NCI-H460 (cell line): ENCODE measurements around the gene CLIP1. TPM values are rescaled to one million over a fixed set of nuclear protein-coding genes. Genes with fewer than 3 reads are reported as not detected.
"Not testable (repeated sequence)": the region's sequence is repeated elsewhere in the genome, so short reads cannot be mapped to it uniquely, and the experiment has no call there.

ENCODE experiments used
- DNase-seq: peaks from one replicate; pipeline ENCODE4 v3.0.0-alpha.2; 2016; ENCODE audit warnings: low read depth; ENCODE audit errors: extremely low read depth
- total RNA-seq: library from RNA; depleted of rRNA; stranded (reverse); fragments of >200 nt; shearing (Covaris generic); gene quantifications from 2 replicates; pipeline ENCODE4 v1.2.3, GENCODE V29; 2014

Gene CLIP1
- total RNA-seq, 1 experiment from 2014 or later: 120 TPM

DNA sequence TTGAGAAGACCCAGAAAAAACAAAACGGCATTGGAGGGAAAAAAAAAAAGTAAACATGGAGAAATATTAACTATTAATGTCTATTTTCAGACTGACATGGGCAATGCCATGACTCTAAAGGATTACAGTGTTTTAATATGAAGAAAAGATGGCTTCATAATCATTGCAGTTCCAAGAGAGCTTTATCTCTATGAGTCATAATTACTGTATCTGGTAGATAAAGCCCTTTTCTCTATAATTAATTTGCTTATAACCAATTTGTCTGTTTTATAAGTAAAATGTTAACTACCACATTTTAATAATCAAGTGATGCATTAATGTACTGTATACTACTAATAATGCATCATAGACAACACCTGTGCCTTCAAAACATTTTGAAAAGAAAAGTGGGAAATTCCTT is 59.7 kb downstream of the CLIP1 start:
- no peak for DNase-seq

DNA sequence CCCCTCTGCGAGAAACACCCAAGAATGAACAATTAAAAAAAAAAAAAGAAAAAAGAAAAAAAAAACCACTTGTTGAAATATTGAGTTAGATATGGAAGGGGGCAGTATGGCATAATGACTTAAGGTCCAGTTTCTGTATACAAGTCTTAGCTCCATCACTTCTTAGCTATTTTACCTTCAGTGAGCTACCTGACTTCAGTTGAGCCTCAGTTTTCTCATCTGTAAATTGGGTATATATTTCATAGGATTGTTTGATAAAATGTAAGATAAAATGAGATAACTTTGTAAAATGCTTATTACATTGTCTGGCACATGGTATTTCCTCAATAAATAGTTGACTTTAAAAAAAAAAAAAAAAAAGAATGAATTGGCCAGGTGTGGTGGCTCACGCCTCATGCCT is 64.1 kb downstream of the CLIP1 start:
- not testable (repeated sequence) for DNase-seq

DNA sequence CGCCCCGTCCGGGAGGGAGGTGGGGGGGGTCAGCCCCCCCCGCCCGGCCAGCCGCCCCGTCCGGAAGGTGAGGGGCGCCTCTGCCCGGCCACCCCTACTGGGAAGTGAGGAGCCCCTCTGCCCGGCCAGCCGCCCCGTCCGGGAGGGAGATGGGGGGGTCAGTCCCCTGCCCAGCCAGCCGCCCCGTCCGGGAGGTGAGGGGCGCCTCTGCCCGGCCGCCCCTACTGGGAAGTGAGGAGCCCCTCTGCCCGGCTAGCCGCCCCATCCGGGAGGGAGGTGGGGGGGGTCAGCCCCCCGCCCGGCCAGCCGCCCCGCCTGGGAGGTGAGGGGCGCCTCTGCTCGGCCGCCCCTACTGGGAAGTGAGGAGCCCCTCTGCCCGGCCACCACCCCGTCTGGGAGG is 64.9 kb downstream of the CLIP1 start:
- DNase-seq: not testable (repeated sequence)

DNA sequence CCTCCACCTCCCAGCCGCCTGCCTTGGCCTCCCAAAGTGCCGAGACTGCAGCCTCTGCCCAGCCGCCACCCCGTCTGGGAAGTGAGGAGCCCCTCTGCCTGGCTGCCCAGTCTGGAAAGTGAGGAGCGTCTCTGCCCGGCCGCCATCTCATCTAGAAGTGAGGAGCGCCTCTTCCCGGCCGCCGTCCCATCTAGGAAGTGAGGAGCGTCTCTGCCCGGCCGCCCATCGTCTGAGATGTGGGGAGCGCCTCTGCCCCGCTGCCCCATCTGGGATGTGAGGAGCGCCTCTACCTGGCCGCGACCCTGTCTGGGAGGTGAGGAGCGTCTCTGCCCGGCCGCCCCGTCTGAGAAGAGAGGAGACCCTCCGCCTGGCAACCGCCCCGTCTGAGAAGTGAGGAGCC is 65.5 kb downstream of the CLIP1 start:
- not testable (repeated sequence) for DNase-seq

DNA sequence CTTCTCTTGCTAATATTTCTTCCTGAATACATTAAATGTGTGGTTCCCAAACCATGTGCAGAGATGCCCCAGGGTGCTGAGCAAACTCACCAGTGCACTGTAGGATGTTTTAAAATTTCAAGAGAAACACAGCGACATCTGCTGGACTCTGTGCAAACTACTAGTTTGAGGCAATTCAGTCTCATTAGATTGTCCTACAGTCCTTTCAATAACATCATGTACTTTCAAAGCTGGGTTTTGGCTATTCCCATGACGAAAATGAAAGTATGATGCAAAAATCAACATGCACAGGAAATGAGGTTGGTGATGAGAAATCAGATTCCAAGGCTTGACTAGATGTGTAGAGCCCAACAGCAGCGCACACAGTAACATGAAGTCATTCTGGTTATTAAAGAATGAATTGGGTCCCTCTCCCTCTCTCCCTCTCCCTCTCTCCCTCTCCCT is 66.3 kb downstream of the CLIP1 start:
- peak; percentile 63 for DNase-seq

DNA sequence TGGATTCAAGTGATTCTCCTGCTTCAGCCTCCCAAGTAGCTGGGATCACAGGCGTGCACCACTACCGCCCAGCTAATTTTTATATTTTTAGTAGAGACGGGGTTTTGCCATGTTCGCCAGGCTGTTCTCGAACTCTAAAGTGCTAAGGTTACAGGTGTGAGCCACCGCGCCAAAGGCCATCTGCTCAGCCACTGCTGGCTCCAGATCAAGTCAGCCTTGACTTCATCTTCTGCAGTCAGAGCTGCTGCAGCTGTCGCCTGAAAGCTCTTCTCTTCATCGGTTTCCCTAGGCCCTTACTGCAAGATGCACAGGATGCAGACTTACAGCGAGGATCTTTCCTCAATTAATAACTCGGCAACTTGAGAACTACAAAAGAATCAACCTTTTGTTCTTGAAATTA is 66.8 kb downstream of the CLIP1 start:
- DNase-seq: no peak

DNA sequence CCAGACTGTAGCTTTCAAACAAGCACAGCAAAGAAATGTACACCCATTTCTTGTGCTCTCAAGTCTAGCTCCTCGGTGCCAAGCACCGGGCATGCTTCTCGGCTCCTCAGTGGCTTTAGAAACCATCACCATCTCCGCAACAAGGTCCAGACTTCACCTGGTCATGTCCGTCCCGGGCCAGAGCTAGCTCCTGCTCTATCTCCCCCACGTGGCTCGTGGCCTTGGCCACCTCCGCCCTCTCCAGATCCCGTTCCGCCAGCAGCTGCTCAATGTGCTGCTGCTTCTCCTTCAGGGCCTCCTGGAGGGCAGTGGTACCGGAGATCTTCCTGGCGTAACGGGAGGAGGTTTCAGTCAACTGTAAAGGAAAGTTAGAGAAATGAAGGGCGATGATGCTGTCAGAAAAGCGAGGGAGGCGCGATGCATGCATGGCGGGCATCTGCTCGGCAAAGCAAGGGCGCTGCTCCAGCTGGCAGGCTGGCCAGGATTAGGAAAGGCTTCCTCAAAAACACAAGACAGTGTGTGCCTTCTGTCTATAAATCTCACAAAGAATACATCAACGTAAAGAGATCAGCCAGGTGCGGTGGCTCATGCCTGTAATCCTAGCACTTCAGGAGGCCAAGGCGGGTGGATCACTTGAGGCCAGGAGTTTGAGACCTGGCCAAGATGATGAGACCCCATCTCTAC is 67.4 kb downstream of the CLIP1 start:
- DNase-seq: no peak

DNA sequence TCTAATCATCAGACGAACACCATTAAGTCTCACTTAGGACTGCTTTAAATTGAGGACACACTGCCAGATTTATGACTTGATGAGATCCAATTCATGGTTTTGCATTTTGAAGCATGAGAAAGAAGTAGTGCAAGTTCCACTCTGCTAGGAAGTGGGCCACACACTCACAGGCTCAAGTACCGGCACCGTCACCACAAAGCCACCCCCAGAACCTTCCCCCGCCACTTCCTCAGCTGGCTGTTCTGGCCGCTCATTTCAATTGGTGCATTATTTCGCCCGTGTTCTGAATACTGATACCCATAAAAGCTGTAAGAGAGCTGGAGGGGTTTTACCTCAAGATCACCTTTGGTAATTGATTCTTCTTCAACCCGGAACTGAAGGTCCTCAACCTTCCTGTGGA is 70.1 kb downstream of the CLIP1 start:
- no peak for DNase-seq

DNA sequence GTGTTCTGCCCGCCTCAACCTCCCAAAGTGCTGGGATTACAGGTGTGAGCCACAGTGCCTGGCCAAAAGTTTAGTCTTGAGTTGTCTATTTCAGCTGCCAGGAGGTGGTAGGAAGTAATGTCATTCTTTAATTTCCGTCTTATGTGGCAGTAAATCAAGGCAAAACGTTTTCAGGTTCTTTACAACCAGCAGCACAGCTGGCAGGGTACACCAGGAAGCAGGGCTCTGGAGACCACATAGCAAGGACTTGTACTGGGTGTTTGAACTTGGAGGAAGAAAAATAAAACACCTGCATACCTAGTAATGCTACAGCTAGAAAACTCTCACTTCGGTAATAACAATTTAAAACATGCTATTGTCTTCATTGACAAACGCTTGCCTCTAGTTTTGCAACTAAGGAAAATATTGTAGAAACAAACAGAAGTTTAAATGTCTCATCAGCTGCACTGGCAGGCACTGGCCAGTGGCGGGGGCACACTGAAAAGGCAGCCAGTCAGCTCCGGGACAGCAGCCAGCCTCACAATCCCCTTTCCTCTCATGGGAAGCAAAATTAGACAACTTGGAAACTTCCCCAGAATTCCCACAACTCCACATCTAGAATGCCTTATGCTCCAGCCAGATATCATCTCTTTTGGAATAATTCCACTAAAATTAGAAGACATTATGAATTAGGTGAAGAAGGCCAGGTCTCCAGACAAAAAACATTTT is 72.2 kb downstream of the CLIP1 start:
- DNase-seq: no peak

DNA sequence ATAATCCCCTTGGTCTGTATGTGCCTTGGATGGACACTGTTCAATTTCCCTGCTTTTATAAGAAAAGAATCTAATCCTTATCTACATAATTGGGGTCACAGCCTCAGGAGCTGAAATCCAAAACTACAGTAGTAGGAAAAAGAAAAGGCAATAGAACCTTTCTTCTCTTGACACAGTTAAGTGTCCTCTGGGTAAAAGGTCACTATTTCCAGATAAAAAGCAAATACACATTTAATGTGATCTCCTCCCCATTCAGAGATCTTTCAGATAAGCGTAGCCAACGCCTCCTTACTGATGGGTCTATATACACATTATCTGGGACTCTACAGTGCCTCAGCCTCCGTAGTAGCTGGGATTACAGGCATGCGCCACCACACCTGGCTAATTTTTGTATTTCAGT is 73.4 kb downstream of the CLIP1 start:
- no peak for DNase-seq

DNA sequence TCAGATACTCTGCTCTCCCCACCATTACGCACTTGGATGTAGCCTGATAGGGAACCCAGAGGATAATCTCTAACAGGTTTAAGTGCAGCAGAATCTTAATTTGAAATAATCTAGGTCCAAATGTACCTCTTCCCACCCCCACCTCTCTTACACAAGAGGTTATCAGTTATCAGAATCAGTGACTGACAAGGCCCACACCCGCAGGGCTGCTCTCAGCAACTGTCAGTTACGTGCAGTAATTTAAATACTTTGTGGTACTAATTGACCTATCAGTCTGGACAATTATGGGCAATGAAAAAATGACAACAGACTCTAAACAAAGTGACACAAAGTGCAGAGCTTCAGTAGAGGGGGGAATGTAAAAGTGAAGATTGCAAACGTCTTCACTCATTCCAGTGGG is 74.0 kb downstream of the CLIP1 start:
- no peak for DNase-seq

DNA sequence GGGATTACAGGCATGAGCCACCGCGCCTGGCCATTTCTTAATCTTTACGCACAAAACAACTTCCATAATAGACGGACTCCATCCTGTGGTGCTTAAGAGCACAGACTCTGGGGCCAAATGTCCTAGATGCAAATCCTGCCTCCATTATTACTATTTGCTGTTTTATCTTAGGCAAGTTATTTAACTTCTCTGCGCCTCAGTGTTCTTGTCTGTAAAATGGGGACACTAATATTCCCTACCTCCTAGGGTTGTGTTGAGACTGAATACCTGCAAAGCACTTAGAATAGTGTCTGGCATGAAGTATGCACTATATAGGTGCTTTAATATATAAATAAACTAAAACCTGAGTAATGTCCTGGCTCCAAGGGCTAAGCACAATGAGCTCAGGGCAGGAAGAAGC is 76.4 kb downstream of the CLIP1 start:
- no peak for DNase-seq

DNA sequence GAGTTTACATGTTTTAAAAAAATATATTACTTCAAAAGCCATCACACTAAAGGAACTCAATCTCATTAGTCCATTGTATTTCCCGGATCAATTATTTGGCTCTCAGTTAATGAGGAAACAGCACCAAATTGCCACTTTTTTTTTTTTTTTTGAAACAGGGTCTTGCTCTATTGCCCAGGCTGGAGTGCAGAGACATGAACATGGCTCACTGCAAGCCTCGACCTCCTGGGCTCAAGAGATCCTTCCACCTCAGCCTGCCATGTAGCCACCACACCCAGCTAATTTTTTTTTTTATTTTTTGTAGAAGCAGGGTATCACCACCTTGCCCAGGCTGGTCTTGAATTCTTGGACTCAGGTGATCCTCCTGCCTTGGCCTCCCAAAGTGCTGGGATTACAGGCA is 77.4 kb downstream of the CLIP1 start:
- no peak for DNase-seq

DNA sequence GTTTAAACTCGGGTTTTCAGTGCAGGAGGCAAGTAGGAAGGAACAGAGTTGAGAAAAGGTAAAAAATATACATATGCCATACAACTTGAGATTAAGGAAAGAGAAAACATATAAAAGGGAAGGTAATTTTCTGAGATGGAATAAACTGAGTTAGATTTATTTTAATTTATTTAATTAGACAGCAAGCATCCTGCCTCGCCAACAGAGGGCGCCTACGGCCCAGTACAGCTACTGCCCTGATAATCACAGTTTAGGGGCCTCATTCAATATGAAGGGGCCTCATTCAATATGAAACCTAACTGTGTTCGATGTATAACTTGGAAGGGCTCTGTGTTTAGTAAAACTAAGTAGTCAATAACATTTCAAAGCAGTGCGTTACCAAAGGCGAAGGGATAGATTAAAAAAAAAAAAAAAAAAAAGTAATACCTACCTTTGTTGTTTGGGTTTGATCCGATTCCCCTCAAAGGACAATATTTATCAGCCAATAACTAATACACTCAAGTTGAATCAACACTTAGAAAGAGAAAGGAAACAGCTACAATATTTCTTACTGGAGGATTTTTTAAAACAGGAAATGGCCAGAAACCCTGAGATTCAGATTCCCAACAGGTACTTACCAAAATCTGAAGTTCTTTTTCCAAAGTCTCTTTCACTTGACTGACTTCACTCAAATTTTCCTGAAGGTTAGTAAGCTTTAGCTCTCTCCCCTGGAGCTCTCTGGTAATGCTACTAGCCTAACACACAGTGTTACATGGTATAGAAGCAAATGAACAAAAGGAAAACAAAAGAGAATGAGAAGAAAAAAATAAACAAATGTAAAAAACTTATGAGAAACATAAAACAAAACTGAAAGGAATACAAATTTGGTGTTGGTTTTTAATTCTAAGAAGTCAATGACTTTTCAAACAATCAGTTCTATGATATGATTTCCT is 86.2 kb downstream of the CLIP1 start:
- peak; percentile 39 for DNase-seq

DNA sequence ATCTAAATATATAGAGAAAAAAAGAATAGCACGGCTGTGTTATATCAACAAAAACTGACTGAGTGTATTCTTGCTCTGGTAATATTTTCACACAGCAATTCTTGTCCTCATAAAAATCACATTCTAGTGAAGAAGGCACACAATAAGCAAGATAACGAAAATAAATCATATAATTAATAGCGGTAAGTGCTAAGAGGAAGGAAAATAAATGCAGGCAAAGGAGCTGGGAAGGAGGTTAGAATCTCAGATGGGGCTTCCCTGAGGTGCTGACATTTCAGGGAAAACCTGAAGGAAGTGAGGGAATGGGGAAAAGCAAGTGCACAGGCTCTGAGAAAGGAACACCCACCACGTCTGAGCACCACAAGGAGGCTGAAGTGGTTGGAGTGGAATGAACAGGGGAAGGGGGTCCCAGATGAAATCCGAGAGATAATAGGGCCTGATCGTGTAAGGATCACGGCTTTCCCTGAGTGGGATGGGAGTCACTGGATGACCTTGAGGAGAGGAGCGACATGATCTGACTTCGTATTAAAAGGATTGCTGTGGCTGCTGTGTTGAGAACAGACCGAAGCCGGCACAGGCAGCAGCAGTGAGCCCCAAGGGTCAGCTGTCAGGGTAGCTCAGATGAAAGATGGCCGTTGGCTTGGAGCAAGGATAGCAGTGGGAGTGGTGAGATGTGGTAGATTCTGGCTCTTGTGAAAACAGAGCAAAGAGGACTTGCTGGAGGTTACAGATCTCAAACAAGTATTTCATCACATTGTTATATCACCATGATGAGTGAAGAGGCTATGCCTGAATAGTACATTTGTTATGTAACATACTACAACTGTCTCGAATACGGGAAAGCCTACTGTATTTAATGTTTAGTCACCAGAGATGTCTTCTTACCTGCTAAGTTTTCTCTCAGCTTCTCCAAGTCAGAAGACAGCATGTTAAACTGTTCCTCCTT is 89.1 kb downstream of the CLIP1 start:
- peak; percentile 50 for DNase-seq

DNA sequence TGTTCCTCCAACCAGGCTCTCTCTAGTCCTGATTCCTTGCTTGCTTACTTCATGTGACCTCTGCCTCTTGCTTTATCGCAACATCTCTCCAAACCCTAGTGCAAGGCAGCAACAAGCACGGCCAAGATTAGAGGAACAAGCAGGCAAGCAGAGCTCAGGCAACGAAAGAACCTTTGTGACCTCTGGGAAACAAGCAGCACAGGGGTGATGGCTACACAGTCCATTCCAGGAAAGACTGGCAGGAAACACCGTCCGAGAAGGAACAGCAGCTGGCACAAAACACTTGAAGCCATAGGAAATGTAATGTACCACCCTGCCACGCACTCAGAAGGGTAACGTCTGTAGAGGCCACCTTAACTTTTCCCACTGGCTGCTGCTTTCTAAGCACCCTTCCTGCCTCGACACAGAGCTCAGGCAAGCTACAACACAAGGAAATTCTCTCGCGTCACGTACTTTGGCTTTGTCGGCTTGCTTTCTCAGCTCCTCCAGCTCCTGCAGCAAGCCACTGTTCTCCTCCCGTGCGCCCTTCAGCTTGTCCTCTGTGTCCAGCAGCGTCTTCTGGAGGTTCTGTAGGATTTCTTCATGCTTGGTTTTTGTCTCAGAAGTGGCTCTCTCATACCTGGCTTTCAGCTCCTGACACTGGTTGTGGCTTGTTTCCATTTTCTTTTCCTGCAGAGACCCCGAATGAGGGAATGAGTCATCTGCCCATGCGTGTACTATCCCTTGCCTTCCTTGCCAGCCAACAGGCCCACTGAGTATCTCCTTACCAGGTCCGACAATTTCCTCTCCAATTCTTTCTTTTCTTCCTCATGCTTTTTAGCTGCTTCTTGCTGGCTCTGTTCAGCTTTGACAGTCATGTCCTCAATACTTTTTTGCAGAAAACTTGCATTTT is 94.7 kb downstream of the CLIP1 start:
- no peak for DNase-seq

DNA sequence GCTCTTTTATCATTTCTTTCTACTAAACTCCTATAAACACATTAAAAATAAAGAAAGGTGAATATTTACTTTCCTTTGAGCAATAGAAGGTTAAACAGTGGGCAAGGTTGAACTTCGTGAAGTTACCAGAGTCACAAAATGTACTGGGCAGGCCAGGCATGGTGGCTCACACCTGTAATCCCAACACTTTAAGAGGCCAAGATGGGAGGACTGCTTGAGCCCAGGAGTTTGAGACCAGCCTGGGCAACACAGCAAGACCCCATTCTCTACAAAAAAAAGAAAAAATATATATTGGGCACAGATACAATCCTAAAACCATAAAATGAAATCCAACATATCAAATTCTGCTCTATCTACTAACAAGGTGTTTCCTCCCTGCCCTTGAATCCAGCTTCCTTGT is 95.5 kb downstream of the CLIP1 start:
- DNase-seq: no peak

DNA sequence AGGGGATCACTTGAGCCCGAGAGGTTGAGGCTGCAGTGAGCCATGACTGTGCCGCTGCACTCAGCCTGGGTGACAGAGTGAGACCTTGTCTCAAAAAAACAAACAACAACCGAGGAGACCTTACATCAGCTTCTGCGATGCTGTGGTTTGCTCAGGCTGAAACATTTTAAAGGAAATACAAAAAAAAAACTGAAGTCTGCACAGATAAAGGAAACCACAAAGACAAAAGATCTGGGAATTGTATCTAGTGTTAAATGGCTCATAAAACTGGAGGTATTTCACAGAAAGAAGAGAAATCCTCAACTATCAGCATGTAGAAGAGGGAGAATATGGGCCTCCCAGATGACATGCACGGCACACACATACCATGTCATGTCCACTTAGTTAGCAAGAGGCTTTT is 95.9 kb downstream of the CLIP1 start:
- DNase-seq: no peak

DNA sequence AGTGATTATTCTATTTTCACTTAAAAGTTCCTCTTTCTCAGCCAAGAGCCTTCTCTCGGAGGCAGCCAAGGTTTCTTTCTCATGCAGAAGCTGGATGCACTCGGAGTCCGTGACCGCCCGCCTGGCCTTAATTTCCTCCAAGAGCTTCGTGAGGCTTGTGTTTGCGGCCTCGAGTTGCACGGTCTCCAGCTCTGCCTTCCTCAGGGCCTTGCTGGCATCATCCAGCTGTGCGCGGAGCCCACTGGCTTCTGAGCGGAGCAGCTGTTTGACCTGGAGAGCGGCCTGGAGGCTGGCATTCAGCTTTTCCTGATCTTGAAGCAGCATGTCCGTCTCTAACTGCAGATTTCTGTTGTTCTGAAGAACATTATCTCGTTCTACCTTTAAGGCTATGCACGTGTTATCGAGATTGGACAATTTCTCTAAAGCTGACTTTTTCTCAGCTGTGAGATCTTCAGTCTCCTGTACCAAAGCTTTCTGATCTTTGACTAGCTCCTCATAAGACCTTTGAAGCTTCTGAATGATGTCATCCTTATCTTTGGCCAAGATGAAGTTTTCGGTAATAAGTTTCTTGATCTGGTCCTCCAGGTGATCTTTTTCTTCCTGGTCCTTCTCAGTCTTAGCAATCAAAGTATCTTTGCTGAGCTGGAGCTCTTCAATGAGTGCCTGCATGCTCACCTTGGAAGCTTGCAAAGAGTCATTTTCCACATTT is 99.0 kb downstream of the CLIP1 start:
- no peak for DNase-seq
